Brain microvascular endothelial cell (primary cell): Measurements from ENCODE around the gene SFMBT2.

Experiments
- DNase-seq: peaks from one replicate; pipeline ENCODE4 v3.0.0-alpha.2; 2020
- H3K27ac ChIP-seq: fragments of 250-450 bp; sonication (Bioruptor Pico); 2 replicates; pipeline ENCODE4 v1.5.1; 2020; ENCODE audit warnings: mild to moderate bottlenecking, moderate library complexity
- H3K27me3 ChIP-seq: fragments of 250-450 bp; sonication (Bioruptor Pico); replicated peaks from 2 replicates; pipeline ENCODE4 v1.5.1; 2020; ENCODE audit warnings: mild to moderate bottlenecking
- H3K36me3 ChIP-seq: fragments of 250-450 bp; sonication (Bioruptor Pico); replicated peaks from 2 replicates; pipeline ENCODE4 v1.5.1; 2020; ENCODE audit warnings: mild to moderate bottlenecking
- H3K4me3 ChIP-seq: 2 replicates; pipeline ENCODE4 v1.5.1; 2011; ENCODE audit warnings: low read depth, mild to moderate bottlenecking, control low read depth, low read length, moderate library complexity
- in situ Hi-C: cut with HindIII; loops from 2 replicates; pipeline ENCODE4 v1.10.0; 2017; ENCODE audit warnings: low sequenced_read_pairs, low pct_ligation_motif_present
- TF ChIP-seq, protein P1 (sequence below): IDR thresholded peaks from 2 replicates; pipeline ENCODE4 v1.5.1; 2011; ENCODE audit warnings: low read depth, mild to moderate bottlenecking, moderate library complexity, low read length, control low read depth, inconsistent platforms; ENCODE audit errors: missing control alignments

Gene SFMBT2

DNA sequence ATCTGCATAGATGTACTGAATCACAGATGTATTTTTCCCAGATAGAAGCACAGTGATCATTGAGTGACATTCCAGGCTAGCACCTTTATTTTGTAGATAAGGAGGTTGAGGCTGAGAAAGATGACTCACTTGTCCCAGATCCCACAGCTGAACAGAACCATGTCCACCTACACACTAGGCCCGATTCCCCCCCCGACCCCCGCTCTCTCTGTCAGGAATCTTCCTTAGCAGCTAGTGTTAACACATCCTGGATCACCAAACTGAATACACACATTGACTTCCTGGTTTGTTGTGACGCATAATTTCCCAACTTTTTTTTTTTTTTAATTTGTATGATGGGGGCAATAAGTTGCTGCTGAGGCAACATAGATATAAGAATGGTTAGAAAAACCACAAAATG lies 5.2 kb downstream of the SFMBT2 start:
- Histone ChIP-seq H3K27ac (no peak overlapping the region), H3K27me3 (peaks cover 31% of the 10 kb centered on the region), H3K36me3 (no peaks in the 10 kb centered on the region), H3K4me3 (no peak overlapping the region)
- no peak for DNase-seq
- TF ChIP-seq, protein P1, sequence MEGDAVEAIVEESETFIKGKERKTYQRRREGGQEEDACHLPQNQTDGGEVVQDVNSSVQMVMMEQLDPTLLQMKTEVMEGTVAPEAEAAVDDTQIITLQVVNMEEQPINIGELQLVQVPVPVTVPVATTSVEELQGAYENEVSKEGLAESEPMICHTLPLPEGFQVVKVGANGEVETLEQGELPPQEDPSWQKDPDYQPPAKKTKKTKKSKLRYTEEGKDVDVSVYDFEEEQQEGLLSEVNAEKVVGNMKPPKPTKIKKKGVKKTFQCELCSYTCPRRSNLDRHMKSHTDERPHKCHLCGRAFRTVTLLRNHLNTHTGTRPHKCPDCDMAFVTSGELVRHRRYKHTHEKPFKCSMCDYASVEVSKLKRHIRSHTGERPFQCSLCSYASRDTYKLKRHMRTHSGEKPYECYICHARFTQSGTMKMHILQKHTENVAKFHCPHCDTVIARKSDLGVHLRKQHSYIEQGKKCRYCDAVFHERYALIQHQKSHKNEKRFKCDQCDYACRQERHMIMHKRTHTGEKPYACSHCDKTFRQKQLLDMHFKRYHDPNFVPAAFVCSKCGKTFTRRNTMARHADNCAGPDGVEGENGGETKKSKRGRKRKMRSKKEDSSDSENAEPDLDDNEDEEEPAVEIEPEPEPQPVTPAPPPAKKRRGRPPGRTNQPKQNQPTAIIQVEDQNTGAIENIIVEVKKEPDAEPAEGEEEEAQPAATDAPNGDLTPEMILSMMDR = no peak
- in situ Hi-C loops = loop anchor here (25.0 kb wide), 1 partner anchor 293 kb away; no protein-coding TSS in a partner anchor

DNA sequence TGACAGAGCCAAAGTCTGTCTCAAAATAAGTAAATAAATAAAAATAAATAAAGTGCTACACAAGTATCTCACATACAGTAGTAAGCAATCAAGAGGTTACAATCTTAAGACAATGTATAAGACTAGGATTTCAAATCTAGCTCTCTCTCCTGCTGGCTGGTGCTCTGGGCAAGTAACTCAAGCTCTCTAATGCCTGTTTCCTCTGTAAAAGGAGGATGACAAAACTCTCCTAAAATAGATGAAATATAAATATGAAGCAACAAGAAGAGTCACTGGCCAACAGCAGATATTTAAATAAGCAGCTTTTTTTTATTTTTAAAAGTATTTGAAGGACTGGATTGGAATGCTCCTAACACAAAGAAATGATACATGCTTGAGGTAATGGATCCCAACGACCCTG lies 7.2 kb downstream of the SFMBT2 start:
- no peak overlapping the region for H3K27ac ChIP-seq

DNA sequence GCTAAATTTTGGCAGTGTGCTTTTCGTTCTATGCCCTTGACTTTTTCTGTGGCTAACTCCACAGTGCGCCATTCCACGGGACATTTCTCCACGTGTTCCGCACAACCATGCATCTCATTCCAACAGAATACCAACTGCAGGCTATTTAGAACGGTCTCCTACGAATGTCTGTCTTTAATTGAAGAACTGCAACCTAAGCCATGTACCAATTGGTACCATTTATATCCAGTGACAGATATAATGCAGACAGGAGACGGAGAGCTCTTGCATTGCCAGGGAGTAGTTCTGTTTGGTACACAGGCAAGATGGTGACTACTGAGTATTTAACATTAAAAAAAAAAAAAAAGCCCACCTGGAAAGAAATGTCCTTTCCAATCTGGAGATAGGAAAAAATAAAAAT lies 9.1 kb downstream of the SFMBT2 start:
- Histone ChIP-seq H3K27ac (no peak overlapping the region), H3K4me3 (no peak overlapping the region), H3K36me3 (no peaks in the 10 kb centered on the region), H3K27me3 (no peaks in the 10 kb centered on the region)
- TF ChIP-seq, protein P1 = no peak
- in situ Hi-C loops = loop anchor here (25.0 kb wide), 1 partner anchor 289 kb away; no protein-coding TSS in a partner anchor
- no peak for DNase-seq

More for the DNA sequence above, 7.2 kb downstream of the SFMBT2 start:
- Histone ChIP-seq H3K27me3 (peaks cover 13% of the 10 kb centered on the region), H3K36me3 (no peaks in the 10 kb centered on the region), H3K4me3 (no peak overlapping the region)
- in situ Hi-C loops = loop anchor here (25.0 kb wide), 1 partner anchor 291 kb away; no protein-coding TSS in a partner anchor
- TF ChIP-seq, protein P1 = no peak
- no peak for DNase-seq

DNA sequence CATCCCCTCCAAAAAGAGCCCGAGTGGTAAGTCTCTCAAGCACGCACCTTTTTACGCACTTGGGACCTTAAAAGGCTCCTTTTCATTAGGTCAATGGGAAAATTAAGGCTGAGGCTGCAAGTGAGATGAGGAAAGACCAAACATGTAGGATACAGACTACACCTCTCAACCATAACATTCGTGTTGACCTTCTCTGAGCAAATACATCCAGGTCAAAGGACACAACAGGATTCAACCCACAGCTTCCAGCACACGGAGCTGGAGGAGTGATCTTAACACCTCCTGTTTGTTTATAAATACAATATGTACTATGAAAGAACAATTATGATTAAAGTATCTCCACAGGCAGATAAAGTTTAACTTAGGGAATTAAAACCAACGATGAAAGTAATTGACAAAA lies 9.7 kb downstream of the SFMBT2 start:
- TF ChIP-seq, protein P1 = no peak
- no peak overlapping the region for H3K27ac ChIP-seq
- no peak overlapping the region for H3K4me3 ChIP-seq
- in situ Hi-C loops = loop anchor here (25.0 kb wide), 1 partner anchor 289 kb away; no protein-coding TSS in a partner anchor
- no peaks in the 10 kb centered on the region for H3K27me3 ChIP-seq
- no peaks in the 10 kb centered on the region for H3K36me3 ChIP-seq
- DNase-seq = no peak

DNA sequence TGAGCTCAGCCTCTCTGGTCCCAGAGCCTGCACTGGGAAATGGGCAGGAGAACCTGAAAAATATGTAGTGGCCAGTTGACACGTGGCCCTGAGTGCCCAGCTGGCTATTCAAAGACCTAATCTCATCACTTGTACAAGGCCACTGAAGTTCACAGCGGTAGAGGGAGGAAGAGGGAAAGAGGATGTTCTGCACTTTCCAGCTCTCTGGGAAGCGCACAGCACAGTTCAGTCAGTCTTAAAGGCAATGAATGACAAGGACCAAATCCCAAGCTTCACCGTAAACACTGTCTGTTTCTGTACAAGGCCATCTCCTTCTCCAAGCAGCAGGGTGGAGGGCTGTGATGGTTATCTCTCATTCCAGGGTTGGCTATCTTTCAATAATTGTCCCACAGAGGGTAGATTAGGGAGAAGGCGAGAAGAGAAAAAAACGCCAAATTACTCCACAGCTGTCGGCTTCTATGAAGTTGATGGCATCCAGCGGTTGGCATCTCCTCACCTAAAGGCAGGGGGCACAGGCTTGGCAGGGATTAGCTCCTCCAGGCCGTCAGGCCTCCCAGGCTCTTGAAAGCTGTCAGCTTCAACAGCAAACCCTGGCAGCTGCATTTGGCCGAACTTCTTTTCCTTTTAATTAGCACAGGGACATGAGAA lies 10.6 kb downstream of the SFMBT2 start:
- in situ Hi-C loops = loop anchor here (25.0 kb wide), 1 partner anchor 288 kb away; no protein-coding TSS in a partner anchor
- TF ChIP-seq, protein P1 = no peak
- no peak overlapping the region for H3K4me3 ChIP-seq
- no peaks in the 10 kb centered on the region for H3K36me3 ChIP-seq
- no peak for DNase-seq
- no peak overlapping the region for H3K27ac ChIP-seq
- no peaks in the 10 kb centered on the region for H3K27me3 ChIP-seq
